CD4-positive, alpha-beta T cell treated with Interleukin-12 subunit alpha and Interleukin-12 subunit beta, for 1 hour (primary cell): Measurements from ENCODE around the gene STAC2.
"Not testable (repeated sequence)": the region's sequence is repeated elsewhere in the genome, so short reads cannot be mapped to it uniquely, and the experiment has no call there.

Experiments used
- DNase-seq: peaks from one replicate; pipeline ENCODE4 v3.0.0-alpha.2; 2020

Gene STAC2

DNA sequence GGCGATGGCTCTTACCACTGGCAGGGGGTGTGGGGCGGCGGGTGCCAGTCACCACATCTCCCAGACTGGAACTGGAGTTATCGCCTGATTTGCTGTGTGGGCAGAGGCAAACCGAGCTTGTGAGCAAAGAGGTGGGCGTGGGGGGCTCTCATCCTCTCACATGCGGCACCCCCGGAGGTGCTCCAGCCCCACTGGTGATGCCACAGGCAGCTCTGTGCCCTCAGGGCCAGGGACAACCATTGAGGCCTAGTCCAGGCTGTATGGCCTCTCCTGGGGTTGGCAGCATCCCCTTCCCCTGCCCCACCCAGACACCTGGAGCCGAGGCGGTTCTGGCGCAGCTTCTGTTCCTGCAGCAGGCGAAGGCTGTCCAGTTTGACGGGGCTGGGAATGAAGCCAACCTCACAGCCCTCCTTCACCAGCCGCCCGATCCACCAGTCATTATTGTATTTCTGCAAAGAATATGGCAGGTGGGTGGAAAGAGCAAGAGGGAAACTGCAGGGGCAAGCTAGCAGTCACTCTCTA lies 39.2 kb downstream of the STAC2 start:
- no peak for DNase-seq

GRCh38 chr17:39183720-39184119 lies 42.0 kb downstream of the STAC2 start:
- no peak for DNase-seq

DNA sequence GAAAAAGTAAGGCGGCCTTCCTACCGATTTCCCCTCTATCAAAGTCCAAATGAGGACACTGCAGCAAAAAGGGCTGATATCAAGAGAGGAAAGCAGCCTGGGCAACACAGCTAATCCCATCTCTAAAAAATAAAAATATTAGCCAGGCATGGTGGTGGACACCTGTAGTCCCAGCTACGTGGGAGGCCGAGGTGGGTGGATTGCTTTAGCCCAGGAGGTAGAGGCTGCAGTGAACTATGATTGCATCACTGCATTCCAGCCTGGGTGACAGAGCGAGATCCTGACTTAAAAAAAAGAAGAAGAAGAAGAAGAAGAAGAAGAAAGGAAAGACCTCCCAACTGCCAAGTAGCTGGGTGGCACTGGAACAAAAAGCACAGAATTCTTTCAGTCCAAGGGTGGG lies 42.7 kb downstream of the STAC2 start:
- no peak for DNase-seq

DNA sequence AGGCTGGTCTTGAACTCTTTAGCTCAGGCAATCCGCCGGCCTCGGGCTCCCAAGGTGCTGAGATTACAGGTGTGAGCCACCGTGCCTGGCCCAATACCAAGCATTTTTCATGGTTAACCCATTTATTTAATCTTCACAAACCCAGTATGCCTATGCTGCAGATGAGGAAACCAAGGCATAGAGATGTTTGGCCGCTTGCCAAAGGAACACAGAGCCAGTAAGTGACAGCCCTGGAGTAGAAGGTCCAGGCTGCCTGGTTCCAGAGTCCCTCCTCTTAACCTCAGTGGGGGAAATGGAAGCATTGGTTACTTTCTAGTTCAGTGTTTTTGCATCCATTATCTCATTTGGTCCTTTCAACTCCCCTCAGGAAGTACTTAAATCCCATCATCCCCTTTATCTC lies 44.4 kb downstream of the STAC2 start:
- DNase-seq: no peak

GRCh38 chr17:39178536-39178935 lies 47.2 kb downstream of the STAC2 start:
- no peak for DNase-seq

GRCh38 chr17:39177256-39177655 lies 48.5 kb downstream of the STAC2 start:
- no peak for DNase-seq

DNA sequence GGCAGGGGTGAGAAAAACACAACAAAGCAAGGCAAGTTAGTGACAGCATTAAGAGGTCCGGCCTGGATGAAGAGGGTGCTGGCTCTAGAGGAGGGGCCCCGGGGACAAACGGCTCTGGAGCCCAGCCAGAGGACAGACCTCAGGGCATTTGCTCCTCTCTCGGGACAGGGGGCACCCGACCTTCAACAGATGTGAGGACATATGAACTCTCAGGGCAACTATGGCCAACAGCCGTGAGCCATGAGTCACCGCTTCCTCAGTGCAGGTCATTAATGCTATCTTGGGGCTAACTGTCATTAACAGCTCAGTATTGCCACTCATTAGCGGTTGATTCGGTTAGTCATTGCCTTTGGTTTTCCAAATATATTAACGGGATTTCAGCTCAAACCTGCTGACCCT lies 50.1 kb downstream of the STAC2 start:
- no peak for DNase-seq

- DNase-seq: peak; percentile 79
Measured at GRCh38 chr17:39174920-39175694, 50.6 kb downstream of the STAC2 start.

DNA sequence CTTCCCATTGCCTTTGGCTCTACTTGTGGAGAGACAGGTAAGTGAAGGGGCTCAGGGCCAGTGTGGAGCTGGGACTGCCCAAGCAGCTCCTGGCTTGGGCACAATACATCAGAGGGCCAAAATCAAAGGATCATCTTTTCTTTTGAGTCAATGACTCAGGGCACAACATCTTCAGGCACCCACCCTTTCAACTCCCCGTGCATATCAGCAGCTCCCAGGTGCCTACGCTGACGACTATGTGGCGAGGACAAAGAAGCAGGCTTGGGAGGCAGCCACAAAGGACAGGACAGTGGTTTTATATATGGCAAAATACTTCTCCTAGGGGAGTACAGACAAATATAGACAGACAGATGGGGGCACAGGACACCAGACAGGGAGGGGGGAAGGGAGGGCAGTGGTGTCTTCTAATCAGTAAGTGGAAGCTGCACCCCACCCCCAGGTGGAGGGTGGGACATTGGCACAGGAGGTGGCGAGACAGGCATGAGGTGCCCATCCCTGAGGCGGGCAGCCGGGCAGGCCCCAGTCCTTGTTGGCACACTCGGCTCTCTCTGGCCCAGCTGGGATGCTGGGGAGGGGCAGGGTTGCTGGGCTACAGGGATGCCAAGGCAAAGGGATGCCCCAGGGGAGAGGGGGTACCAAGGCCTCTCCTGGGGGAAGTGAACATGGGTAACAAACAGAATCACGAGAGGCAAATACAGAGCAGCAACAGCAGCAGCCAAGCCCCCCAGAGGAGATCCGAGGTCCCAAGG lies 52.0 kb downstream of the STAC2 start:
- no peak for DNase-seq

- no peak for DNase-seq
Measured at GRCh38 chr17:39173080-39173479, 52.7 kb downstream of the STAC2 start.

DNA sequence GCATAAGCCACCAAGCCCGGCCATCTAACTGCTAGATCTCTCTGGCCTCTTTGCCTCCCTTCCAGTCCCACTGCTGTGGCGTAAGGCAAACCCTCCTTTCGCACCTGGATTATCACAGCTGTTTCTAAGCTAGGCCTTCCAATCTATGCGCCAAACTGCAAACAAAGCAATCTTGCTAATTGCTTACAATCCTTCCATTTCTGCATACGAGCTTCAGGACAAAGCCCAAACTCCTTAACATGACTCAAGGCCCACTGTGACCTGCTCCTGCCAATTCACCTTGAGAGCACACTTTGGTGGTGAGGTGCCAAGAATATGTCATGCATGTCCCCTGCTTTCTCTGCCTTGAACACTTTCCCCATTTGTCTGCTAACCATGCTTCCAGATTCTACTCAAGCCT lies 53.8 kb downstream of the STAC2 start:
- DNase-seq: no peak

DNA sequence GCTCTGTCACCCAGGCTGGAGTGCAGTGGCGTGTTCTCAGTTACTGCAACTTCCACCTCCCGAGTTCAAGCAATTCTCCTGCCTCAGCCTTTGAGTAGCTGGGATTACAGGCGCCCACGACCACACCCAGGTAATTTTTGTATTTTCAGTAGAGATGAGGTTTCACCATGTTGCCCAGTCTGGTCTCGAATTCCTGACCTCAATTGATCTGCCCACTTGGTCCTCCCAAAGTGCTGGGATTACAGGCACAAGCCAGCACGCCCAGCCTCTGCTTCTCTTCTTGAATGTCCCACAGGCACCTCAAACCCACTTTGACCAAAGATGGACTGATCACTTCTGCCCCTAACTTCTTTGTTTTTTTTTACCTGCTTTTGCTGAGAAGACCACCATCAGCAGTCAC lies 55.2 kb downstream of the STAC2 start:
- no peak for DNase-seq

DNA sequence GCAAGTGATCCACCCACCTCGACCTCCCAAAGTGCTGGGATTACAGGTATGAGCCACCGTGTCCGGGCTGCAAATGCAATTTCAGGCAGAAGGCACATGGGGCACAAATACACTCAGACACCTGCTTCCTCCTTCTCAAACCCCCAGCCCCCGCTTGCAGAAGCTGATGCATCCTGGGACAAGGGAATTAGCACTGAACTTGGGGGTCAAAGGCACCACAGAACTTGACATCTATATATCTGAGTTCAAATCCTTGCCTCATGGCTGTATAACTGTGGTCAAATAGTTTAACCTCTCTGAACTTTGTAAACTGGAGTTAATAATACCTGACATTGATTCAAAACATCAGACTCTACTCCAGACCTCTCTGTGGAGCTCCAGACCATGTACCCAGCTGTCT lies 55.6 kb downstream of the STAC2 start:
- no peak for DNase-seq

DNA sequence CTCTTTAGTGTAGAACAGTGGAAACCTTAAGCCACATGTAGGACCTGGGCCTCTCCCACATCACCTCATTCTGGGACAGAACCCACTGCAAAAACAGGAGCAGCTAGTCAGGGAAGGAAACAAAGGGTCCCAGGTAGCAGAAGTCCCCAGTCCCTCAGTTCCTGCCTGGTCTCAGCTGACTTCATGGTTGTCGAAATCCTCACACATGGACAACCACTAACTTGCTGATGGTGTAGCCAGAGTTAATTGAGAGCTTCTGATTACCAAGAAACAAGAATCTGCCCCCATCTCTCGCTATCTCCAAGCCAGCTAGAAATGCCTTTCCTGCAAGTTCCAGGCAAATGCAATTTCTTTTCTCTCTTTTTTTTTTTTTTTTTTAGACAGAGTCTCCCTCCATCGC lies 56.2 kb downstream of the STAC2 start:
- DNase-seq: no peak

- DNase-seq: no peak
Measured at GRCh38 chr17:39169101-39169500, 56.6 kb downstream of the STAC2 start.

GRCh38 chr17:39168503-39168902 lies 57.2 kb downstream of the STAC2 start:
- not testable (repeated sequence) for DNase-seq

- peak; percentile 20 for DNase-seq
Measured at GRCh38 chr17:39167476-39167875, 58.3 kb downstream of the STAC2 start.

GRCh38 chr17:39166437-39167335 lies 59.1 kb downstream of the STAC2 start:
- DNase-seq: no peak

- no peak for DNase-seq
Measured at GRCh38 chr17:39165841-39166349, 59.9 kb downstream of the STAC2 start, which contains the start of gene ARL5C. ARL5C (minus strand) TSS chr17:39166161; CDS start chr17:39165760, 401 bp downstream.

DNA sequence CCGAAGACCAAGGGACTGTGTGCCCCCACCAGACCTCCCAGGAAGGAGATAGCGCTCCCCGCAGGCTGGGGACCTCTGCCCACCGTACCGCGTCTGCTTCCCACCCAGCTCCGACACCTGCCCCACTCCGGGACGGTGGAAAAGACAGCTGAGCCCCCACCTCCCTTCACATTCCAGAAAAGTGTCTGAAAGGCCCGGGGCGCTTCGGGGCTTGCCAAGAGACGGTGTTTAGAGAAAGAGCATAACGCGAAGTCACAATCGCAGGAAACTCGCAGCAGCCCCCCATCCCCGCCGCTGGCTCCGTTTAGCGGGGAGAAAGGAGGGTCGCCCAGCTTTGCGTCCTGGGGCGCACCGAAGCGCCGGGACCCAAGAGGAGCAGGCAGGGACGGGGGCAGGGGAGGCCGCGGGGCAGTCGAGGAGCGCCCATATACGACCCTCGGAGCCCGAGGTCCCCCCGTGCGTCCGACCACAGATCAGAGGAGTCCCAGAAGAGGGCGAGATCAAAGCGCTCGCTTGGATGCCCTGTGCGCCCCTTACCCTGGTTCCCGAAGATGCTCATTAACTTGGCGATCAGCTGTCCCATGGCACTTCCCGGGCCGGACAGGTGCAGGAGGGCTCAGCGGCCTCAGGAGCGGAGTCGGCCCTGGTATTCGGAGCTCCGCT lies 60.4 kb downstream of the STAC2 start:
- no peak for DNase-seq

GRCh38 chr17:39164675-39165143 lies 61.0 kb downstream of the STAC2 start:
- peak; percentile 80 for DNase-seq

DNA sequence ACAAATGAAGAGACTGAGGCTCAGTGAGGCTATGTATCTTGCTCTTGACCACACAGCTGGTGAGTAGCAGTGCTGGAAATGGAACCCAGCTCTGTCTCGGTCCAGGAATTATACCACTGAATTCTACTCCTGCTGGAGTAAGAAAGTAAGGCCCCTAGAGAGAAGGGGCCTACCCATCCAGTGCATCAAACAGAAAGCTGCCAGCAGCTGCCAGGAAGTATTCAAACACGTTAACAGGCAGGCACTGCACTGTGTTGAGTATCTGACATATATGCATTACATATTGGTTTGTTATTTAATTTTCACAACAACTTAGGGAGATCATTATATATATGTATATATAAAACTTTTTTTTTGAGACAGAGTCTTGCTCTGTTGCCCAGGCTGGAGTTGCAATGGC lies 63.8 kb downstream of the STAC2 start:
- no peak for DNase-seq
